GM19035 (cell line): ENCODE results near the gene GH1.
"Not testable (repeated sequence)": the region's sequence is repeated elsewhere in the genome, so short reads cannot be mapped to it uniquely, and the experiment has no call there.

Experiments used
- ATAC-seq: cut with Tn5 transposase; IDR thresholded peaks from one replicate; pipeline ENCODE4 v1.9.1; 2021; ENCODE audit not compliant: unreplicated experiment

GH1 gene

GRCh38 chr17:63928172-63928666, 9.6 kb upstream of the GH1 start:
- no peak for ATAC-seq

DNA sequence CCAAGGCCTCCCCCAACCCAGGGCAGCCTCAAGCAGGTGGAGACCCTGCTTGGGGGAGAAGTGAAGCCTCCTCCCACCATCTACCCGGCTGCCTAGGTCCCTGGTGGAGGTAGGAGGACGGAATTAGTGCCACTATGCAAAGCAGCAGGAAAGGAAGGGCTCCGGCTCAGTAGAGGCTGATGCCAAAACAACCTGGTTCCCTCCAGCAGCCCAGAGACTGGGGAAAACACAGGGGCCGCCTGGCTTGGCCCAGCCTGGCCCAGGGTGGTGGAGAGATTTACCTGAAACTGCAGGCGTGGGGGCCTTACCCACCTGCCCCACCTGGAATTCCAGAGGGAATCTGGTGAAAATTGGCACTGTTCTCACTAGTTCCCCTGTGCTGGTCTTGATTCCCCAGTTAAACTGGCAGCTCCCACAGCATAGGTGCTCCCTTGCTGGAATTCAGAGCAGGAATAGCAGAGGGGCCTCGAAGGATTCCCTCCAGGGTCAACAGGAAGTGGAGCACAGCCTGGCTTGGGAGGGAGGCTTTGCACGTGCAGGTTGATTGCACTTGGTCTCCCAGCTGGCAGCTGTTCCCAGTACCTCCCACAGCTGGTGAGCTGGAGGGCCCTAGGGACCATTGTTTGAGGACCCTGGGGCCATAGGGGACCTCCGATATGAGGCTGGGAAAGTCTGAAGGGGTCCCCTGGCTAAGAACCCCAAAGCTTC, 9.0 kb upstream of the GH1 start:
- no peak for ATAC-seq

DNA sequence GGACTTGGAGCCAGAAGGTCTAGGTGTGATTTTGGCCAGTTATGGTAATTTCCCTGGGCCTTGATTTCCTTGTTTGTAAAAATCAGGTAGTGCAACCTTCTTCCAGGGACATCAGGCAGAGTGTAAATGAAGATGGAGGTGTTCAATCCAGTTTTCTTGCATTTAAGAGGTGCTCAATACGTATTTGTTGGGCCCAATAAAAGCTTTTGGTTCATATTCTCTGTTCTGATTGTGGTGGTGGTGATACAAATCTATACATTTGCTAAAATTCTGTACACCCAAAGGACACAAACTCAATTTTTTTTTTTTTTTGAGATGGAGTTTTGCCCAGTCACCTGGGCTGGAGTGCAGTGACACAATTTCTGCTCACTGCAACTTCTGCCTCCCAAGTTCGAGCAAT, 7.5 kb upstream of the GH1 start:
- no peak for ATAC-seq

DNA sequence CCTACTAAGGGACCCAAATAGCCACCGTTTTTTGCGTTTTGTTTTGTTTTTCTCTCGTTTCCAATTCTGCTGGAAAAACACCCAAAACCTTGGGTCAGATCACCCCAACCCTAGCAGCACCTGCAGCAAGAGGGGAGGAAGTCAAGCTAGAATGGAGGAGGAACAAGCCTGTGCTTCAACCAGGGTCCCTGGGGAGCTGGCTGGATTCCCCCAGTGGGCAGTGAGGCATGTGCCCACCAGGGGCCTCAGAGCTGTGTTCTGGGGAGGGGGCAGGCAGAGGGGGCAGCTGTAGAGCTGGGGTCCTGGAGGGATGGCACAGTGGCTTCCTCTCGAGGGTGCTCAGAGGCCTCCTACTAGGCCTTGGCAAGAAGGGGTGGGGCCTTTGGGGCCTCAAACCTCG, 7.0 kb upstream of the GH1 start:
- no peak for ATAC-seq

GRCh38 chr17:63922402-63922801, 3.8 kb upstream of the GH1 start:
- not testable (repeated sequence) for ATAC-seq

DNA sequence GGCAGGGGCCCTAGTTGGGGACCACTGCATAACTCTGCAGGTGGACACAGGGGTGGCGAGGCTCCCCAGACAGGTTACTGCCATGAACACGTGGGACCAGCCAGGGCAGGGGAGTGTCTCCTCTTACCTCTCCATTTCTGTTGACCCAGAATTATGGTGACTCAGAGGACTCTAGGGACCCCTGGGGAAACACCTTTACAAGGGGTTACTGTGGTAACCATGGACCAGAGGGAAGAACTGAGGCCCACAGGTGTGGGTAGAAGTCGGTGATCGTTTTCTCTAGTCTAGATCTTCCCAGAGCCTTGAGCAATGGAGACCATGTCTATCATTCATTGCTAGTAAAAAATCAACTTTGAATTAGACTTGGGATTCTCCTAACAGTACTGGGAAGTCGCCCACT, 2.1 kb upstream of the GH1 start:
- ATAC-seq = not testable (repeated sequence)

DNA sequence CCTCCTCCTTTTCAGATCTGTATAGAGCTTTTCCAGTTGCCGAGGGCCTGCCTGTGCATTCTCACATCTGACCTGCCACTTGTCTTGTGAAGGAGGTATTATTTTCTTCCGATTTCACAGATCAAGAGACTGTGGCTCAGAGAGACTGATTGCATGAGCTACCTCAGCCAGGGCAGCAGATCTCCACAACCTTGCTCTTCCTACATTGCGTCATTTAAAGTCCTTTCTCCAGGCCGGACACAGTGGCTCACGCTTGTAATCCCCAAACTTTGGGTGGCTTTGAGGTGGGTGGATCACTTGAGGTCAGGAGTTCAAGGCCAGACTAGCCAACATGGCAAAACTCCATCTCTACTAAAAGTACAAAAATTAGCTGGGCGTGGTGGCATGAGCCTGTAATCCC, 1.4 kb upstream of the GH1 start:
- ATAC-seq = not testable (repeated sequence)

GRCh38 chr17:63919311-63919723, 678 bp upstream of the GH1 start:
- ATAC-seq = no peak

- ATAC-seq = no peak
These were observed 334 bp downstream of the GH1 start for GRCh38 chr17:63918305-63918704.

DNA sequence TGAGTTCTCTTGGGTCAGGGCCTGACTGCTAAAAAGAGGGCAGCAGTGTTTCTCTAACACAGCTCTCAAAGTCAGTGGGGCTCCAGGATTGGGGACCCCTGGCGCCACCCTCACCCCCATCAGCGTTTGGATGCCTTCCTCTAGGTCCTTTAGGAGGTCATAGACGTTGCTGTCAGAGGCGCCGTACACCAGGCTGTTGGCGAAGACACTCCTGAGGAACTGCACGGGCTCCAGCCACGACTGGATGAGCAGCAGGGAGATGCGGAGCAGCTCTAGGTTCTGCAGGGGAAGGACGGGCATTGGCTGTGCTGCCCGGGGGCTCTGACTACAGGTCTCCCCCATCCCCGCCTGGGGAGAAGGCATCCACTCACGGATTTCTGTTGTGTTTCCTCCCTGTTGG, 993 bp downstream of the GH1 start:
- ATAC-seq = no peak

- not testable (repeated sequence) for ATAC-seq
These were observed 1.4 kb downstream of the GH1 start for GRCh38 chr17:63917206-63917605.

DNA sequence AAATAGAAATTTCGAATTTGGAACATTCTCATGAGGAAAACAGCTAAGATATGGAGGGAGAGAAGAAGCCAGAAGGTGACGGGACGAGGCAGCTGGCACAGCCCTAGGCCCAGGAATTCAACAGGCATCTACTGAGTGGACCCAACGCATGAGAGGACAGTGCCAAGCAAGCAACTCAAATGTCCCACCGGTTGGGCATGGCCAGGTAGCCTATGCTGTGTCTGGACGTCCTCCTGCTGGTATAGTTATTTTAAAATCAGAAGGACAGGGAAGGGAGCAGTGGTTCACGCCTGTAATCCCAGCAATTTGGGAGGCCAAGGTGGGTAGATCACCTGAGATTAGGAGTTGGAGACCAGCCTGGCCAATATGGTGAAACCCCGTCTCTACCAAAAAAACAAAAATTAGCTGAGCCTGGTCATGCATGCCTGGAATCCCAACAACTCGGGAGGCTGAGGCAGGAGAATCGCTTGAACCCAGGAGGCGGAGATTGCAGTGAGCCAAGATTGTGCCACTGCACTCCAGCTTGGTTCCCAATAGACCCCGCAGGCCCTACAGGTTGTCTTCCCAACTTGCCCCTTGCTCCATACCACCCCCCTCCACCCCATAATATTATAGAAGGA, 2.0 kb downstream of the GH1 start:
- ATAC-seq = no peak

- ATAC-seq = not testable (repeated sequence)
These were observed 2.9 kb downstream of the GH1 start for GRCh38 chr17:63915753-63916152.

DNA sequence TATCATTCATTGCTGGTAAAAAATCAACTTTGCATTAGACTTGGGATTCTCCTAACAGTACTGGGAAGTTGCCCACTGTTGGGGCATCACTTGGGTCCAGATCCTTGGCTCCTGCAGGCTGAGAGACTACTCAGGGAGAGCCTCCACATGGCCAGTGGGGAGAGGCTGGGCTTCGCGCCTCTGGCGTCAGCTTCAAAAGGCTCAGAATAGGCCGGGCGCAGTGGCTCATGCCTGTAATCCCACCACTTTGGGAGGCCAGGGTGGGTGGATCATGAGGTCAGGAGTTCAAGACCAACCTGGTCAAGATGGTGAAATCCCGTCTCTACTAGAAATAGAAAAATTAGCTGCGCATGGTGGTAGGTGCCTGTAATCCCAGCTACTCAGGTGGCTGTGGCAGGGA, 4.2 kb downstream of the GH1 start:
- no peak for ATAC-seq

- ATAC-seq = no peak
These were observed 7.0 kb downstream of the GH1 start for GRCh38 chr17:63911657-63912100.

DNA sequence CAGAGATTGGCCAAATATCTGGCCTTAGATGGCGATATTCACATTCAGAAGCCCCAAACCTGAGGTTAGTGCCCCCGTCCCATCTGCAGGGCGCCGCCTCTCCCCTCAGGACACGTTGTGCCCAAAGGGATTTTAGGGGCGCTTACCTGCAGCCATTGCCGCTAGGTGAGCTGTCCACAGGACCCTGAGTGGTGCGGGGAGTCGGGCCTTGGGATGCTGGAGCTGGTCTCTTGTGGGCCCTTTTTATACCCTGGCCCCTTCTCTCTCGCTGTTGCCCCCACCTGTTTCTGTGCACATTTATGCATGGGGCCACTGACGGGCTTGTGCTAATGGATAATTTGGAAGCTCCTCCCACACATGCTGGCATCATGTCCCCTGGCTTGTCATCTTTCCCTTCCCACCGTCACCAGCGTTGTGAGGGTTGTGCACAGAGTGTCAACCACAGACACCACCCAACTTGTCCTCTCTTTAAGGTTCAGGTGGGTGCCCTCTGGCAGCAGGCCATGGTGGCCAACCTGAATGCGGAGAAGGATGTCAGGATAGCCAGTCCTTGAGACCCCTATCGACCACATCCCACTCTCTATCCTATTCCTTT, 7.5 kb downstream of the GH1 start, which contains the start of gene CSHL1:
TSS of gene CSHL1 (minus strand) at position 218 of the 595 bp plus-strand sequence. CDS start at position 156, 62 bp downstream.
- no peak for ATAC-seq

GRCh38 chr17:63910096-63910495, 8.5 kb downstream of the GH1 start:
- no peak for ATAC-seq

- ATAC-seq = not testable (repeated sequence)
These were observed 9.1 kb downstream of the GH1 start for GRCh38 chr17:63909586-63909985.

DNA sequence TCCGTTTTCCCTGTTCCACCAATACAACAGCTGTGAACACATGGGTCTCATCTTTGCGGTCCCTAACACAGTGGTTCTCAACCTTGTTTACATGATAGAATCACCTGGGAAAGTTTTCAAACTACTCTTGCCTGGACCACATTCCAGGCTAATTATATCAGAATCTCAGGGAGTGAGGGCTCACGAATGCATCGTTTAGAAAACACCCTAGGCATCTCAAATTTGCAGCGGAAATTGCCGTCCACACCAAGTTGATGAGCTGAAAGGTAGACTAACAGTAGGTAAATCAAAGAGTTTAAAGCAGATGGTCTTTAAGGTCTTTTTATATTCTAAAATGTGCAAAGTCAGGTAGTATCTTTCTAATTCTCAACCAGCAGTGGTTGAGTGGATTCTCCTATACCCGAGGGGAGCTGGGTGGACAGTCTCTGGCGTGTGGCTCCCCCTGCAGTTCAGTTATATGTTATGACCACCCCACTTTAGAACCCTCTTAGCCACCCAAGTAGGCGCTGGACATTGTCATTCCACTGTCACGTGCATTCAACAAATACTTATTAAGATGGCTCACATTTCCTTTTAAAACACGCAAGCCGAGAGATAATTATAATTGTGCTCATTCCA, 11.4 kb downstream of the GH1 start:
- ATAC-seq = not testable (repeated sequence)

DNA sequence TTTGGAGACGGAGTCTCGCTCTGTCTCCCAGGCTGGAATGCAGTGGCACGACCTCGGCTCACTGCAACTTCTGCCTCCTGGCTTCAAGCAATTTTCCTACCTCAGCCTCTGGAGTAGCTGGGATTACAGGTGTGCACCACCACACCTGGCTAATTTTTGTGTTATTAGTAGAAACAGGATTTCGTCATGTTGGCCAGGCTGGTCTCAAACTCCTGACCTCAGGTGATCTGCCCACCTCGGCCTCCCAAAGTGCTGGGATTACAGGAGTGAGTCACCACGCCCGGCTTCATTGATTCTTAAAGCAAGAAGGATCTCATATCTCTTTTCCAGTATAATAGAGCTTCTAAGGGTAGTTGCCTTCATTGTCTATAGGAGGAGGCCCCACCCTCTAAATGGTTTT, 13.8 kb downstream of the GH1 start:
- ATAC-seq = not testable (repeated sequence)

- not testable (repeated sequence) for ATAC-seq
These were observed 14.8 kb downstream of the GH1 start for GRCh38 chr17:63903787-63904201.
